Fibroblast of lung (primary cell): Measurements from ENCODE around the gene CCIN.

Source experiments
- CTCF ChIP-seq, 2 donors: IDR thresholded peaks in 1 of 2; conservative IDR thresholded peaks in 1 of 2; 1 replicate in 1 of 2; 2 replicates in 1 of 2; pipeline ENCODE4 v1.5.1; 2011 to 2012; ENCODE audit warnings: low read length in 2 of 2, control low read depth in 1 of 2, inconsistent platforms in 1 of 2, low read depth in 1 of 2, mild to moderate bottlenecking in 1 of 2
- EZH2 ChIP-seq: IDR thresholded peaks from 2 replicates; pipeline ENCODE4 v1.5.1; 2012; ENCODE audit warnings: low read length, control low read depth, mild to moderate bottlenecking; ENCODE audit errors: missing control alignments

GRCh38 chr9:36151316-36152210, 17.6 kb upstream of the CCIN start:
- no peak for TF ChIP-seq CTCF (conservative IDR thresholded peaks at IDR 0.05 in 1 of 2, IDR thresholded peaks at IDR 0.05 in 1 of 2; ENCODE audit: low read depth in 1 of 2, low read length in 2 of 2)
- no peak for TF ChIP-seq EZH2
